NB4 (cell line): ENCODE measurements around the gene KYNU.

ENCODE experiments used
- CTCF ChIP-seq: IDR thresholded peaks from one replicate; pipeline ENCODE4 v1.5.1; 2012; ENCODE audit warnings: low read depth, low read length
- MAX ChIP-seq: IDR thresholded peaks from 2 replicates; pipeline ENCODE4 v1.6.1; 2011; ENCODE audit warnings: low read depth, low read length
- MYC ChIP-seq: IDR thresholded peaks from 2 replicates; pipeline ENCODE4 v1.6.1; 2011; ENCODE audit warnings: low read depth, low read length
- POLR2A ChIP-seq: IDR thresholded peaks from 2 replicates; pipeline ENCODE4 v1.6.1; 2011; ENCODE audit warnings: mild to moderate bottlenecking; ENCODE audit not compliant: insufficient read length; ENCODE audit errors: extremely low read depth

- TF ChIP-seq CTCF (no peak), POLR2A (no peak), MAX (no peak), MYC (no peak)
These were observed 4.4 kb upstream of the KYNU start for GRCh38 chr2:142872882-142873724.
